HG02588 (cell line): Measurements from ENCODE around the gene GCK.
"Not testable (repeated sequence)": the region's sequence is repeated elsewhere in the genome, so short reads cannot be mapped to it uniquely, and the experiment has no call there.

ENCODE experiments used
- ATAC-seq: cut with Tn5 transposase; IDR thresholded peaks from one replicate; pipeline ENCODE4 v1.9.1; 2021; ENCODE audit warnings: mild to moderate bottlenecking, moderate library complexity; ENCODE audit not compliant: unreplicated experiment

The GCK gene

GRCh38 chr7:44184206-44184872 is 4.9 kb downstream of the GCK start:
- ATAC-seq, result no peak

GRCh38 chr7:44183386-44183785 is 5.9 kb downstream of the GCK start:
- no peak for ATAC-seq

- no peak for ATAC-seq
Measured at GRCh38 chr7:44182827-44183226, 6.4 kb downstream of the GCK start.

- ATAC-seq, result no peak
Measured at GRCh38 chr7:44180631-44181030, 8.6 kb downstream of the GCK start.

GRCh38 chr7:44177570-44178131 is 11.6 kb downstream of the GCK start:
- no peak for ATAC-seq

GRCh38 chr7:44176486-44176885 is 12.8 kb downstream of the GCK start:
- ATAC-seq, result no peak

- ATAC-seq, result no peak
Measured at GRCh38 chr7:44175730-44176129, 13.5 kb downstream of the GCK start.

- not testable (repeated sequence) for ATAC-seq
Measured at GRCh38 chr7:44174694-44174948, 14.6 kb downstream of the GCK start.

- no peak for ATAC-seq
Measured at GRCh38 chr7:44173911-44174693, 15.1 kb downstream of the GCK start.

- no peak for ATAC-seq
Measured at GRCh38 chr7:44172803-44173424, 16.3 kb downstream of the GCK start.

- no peak for ATAC-seq
Measured at GRCh38 chr7:44172352-44172751, 16.9 kb downstream of the GCK start.

GRCh38 chr7:44171901-44172300 is 17.3 kb downstream of the GCK start:
- not testable (repeated sequence) for ATAC-seq

- no peak for ATAC-seq
Measured at GRCh38 chr7:44167920-44168319, 21.3 kb downstream of the GCK start.

- ATAC-seq, result no peak
Measured at GRCh38 chr7:44163591-44163990, 25.6 kb downstream of the GCK start.

GRCh38 chr7:44162785-44163395 is 26.3 kb downstream of the GCK start:
- ATAC-seq, result no peak

- no peak for ATAC-seq
Measured at GRCh38 chr7:44162179-44162578, 27.1 kb downstream of the GCK start.

- ATAC-seq, result no peak
Measured at GRCh38 chr7:44161371-44161770, 27.9 kb downstream of the GCK start.

- no peak for ATAC-seq
Measured at GRCh38 chr7:44159824-44160630, 29.2 kb downstream of the GCK start.

GRCh38 chr7:44158873-44159631 is 30.2 kb downstream of the GCK start:
- no peak for ATAC-seq
